ENCODE results near the gene ELOF1.

DNA sequence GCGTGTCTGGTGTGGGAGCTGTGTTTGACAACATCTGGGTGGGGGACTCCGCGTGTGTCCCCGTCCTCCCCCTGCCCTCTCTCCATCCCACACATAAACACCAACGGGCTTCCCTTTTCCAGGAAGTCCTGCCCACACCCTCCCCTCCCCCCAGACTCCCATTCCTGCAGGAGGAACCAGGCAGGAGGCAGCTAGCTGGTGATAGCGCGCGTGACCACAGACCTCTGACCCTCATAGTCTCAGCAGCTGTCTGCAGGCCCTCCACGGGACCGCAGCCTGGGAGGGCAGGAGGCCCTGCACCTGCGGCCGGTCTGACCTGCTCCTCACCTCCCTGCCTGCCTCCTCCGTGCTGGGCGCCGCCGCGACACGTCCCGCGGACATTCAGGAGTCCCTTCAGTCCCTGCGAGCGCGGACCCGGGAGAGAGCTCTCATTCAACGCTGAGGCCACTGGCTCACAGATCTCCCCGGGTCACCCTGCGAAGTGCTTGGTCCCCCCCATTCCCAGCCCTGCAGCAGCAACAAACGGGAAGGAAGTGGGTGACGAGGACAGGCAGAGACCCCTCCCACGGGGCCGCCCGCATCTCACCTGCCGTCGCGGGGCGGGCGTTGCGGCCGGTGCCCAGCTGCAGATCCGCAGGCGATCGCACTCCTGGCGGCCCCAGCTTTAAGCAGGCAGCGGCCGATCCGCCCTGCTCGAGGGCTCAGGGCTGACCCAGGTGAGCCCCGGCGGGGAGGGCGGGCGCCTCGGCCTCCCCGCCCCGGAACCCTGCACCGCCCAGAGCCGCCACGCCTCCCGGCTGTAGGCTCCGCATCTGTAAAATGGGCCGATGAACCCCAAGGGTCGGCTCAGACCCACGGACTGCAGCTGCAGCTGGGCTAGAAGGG, 19.5 kb upstream of the ELOF1 start:
- TF ChIP-seq CTCF (tag by site-specific recombination; IDR thresholded peaks at IDR 0.05) (no peak), ZNF670 (tag by site-specific recombination; IDR thresholded peaks at IDR 0.05; ENCODE audit: low read depth) (no peak), ZNF133 (tag by site-specific recombination; IDR thresholded peaks at IDR 0.05) (no peak), REST (tag by site-specific recombination; IDR thresholded peaks at IDR 0.05) (no peak), OVOL3 (tag by site-specific recombination; IDR thresholded peaks at IDR 0.05) (no peak), ZNF146 (tag by site-specific recombination; IDR thresholded peaks at IDR 0.05) (no peak), ZNF776 (tag by site-specific recombination; IDR thresholded peaks at IDR 0.05; ENCODE audit: borderline replicate concordance) (no peak), ZNF174 (tag by site-specific recombination; IDR thresholded peaks at IDR 0.05) (no peak), ZNF707 (tag by site-specific recombination; IDR thresholded peaks at IDR 0.05) (no peak), ZBTB1 (tag by site-specific recombination; IDR thresholded peaks at IDR 0.05) (no peak), ZNF121 (tag by site-specific recombination; IDR thresholded peaks at IDR 0.05) (no peak)
- TF ChIP-seq, protein P1, sequence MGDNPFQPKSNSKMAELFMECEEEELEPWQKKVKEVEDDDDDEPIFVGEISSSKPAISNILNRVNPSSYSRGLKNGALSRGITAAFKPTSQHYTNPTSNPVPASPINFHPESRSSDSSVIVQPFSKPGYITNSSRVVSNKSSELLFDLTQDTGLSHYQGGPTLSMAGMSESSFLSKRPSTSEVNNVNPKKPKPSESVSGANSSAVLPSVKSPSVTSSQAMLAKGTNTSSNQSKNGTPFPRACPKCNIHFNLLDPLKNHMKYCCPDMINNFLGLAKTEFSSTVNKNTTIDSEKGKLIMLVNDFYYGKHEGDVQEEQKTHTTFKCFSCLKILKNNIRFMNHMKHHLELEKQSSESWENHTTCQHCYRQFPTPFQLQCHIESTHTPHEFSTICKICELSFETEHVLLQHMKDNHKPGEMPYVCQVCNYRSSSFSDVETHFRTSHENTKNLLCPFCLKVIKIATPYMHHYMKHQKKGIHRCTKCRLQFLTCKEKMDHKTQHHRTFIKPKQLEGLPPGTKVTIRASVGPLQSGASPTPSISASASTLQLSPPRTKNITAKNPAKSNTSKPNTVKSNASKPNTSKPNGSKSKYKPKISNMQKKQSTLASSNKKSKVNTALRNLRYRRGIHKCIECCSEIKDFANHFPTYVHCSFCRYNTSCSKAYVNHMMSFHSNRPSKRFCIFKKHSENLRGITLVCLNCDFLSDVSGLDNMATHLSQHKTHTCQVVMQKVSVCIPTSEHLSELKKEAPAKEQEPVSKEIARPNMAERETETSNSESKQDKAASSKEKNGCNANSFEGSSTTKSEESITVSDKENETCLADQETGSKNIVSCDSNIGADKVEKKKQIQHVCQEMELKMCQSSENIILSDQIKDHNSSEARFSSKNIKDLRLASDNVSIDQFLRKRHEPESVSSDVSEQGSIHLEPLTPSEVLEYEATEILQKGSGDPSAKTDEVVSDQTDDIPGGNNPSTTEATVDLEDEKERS (tag by site-specific recombination; IDR thresholded peaks at IDR 0.05), result no peak
